ENCODE data around the gene ZSCAN5A. TPM values are rescaled to one million over a fixed set of nuclear protein-coding genes. Genes with fewer than 3 reads are reported as not detected.
"Not testable (repeated sequence)": the region's sequence is repeated elsewhere in the genome, so short reads cannot be mapped to it uniquely, and the experiment has no call there.

The ZSCAN5A gene
- total RNA-seq, 1 donor from 2014 or later: 13.4 TPM

DNA sequence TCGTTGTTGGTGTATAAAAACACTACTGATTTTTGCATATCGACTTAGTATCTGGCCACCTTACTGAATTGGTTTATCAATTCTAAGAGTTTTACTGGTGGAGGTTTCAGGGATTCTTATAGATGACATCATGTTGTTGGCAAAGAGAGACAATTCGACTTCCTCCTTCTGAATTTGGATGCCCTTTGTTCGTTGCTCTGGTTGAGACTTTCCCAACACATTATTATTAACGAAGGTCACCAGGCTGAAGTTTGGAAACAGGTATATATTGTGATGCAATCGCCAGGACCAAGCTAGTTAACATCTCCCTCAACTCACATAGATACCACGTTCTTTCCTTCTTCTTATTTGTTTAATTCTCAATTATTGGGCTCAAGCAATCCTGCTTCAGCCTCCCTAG lies 115.0 kb downstream of the ZSCAN5A start:
- Mint-ChIP-seq H3K27ac (no peak overlapping the region), H3K27me3 (peaks cover 12% of the 10 kb centered on the region), H3K9me3 (no peaks in the 10 kb centered on the region), H3K4me3 (no peak overlapping the region), H3K36me3 (no peaks in the 10 kb centered on the region), H3K4me1 (ENCODE audit: unreplicated experiment) (no peaks in the 10 kb centered on the region)
- DNase-seq (ENCODE audit: extremely low spot score, unreplicated experiment): no peak
- TF ChIP-seq, protein P1, sequence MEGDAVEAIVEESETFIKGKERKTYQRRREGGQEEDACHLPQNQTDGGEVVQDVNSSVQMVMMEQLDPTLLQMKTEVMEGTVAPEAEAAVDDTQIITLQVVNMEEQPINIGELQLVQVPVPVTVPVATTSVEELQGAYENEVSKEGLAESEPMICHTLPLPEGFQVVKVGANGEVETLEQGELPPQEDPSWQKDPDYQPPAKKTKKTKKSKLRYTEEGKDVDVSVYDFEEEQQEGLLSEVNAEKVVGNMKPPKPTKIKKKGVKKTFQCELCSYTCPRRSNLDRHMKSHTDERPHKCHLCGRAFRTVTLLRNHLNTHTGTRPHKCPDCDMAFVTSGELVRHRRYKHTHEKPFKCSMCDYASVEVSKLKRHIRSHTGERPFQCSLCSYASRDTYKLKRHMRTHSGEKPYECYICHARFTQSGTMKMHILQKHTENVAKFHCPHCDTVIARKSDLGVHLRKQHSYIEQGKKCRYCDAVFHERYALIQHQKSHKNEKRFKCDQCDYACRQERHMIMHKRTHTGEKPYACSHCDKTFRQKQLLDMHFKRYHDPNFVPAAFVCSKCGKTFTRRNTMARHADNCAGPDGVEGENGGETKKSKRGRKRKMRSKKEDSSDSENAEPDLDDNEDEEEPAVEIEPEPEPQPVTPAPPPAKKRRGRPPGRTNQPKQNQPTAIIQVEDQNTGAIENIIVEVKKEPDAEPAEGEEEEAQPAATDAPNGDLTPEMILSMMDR (conservative IDR thresholded peaks at IDR 0.05): no peak

DNA sequence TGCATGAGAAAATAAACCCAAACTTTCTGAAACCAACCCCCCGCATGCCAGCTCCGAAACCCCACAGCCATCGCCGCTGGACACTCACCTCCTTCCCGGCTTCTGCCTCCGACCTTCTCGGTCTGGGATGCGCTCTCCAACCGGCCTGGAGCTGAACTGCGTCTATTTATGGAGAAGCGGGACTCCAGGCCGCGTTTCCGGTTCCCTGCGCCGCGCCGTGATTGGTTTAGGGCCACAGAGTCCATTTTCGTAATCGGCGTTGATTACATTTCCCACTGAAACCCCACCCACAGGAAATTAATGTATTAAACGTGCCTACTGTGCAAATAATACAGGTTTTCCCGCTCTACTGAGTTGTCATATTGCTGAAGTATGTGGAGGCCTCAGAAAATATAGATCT lies 117.0 kb downstream of the ZSCAN5A start, which contains the start of gene ZSCAN5B:
Gene ZSCAN5B, minus strand, starts transcription at position 138 of the 400 bp plus-strand sequence. CDS start 4,731 bp downstream, outside the sequence.
- H3K27me3 Mint-ChIP-seq: peaks cover 12% of the 10 kb centered on the region
- H3K36me3 Mint-ChIP-seq; H3K9me3 Mint-ChIP-seq; DNase-seq (ENCODE audit: extremely low spot score, unreplicated experiment); H3K27ac Mint-ChIP-seq; H3K4me1 Mint-ChIP-seq (ENCODE audit: unreplicated experiment); H3K4me3 Mint-ChIP-seq: not testable (repeated sequence)

DNA sequence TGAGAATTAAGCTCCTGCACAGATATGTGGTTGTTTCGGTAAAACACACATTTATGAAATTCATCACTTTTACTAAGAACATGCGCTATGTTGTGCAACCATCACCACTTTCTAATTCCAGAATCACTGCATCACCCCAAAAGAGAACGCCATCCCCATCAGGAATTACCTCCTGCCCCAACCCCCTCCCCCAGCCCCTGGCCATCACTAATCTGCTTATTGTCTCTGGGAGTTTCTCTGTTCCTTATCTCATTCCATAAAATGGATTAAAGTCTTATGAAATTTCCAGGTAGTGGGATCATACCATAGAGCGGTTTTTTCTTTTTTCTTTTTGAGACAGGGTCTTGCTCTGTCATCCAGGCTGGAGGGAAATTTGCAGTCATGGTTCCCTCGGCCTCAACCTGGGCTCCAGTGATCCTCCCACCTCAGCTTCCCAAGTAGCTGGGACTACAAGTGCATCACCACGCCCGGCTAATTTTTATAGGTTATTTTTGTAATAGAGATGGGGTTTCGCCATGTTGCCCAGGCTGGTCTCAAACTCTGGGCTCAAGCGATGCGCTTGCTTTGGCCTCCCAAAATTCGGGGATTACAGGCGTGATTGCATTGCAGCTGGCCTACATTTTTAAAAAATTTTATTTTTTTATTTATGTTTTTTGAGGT lies 120.5 kb downstream of the ZSCAN5A start:
- DNase-seq (ENCODE audit: extremely low spot score, unreplicated experiment): no peak
- TF ChIP-seq, protein P1 (conservative IDR thresholded peaks at IDR 0.05): no peak
- H3K9me3 Mint-ChIP-seq: no peaks in the 10 kb centered on the region
- H3K36me3 Mint-ChIP-seq: no peaks in the 10 kb centered on the region
- no peak overlapping the region for H3K4me3 Mint-ChIP-seq
- H3K4me1 Mint-ChIP-seq (ENCODE audit: unreplicated experiment): no peaks in the 10 kb centered on the region
- no peaks in the 10 kb centered on the region for H3K27me3 Mint-ChIP-seq
- no peak overlapping the region for H3K27ac Mint-ChIP-seq

DNA sequence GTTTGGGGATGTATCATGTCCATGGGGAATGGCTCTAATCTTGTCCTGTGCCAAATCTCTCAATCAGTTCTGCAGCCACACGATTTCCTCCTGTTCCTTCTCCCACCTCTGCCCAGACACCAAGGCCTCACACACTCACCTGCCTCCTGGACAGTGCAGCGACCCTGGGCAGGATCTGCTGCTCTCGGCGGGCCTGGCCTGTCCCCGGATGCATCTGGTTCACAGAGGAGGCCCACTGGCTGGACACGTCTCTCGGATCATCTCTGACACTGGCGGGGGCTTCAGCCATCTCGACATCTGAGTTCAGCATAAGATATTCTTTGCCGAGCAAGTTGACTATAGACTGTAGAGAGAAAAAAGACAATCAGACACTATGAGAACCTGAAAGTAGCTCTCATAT lies 122.9 kb downstream of the ZSCAN5A start:
- H3K27me3 Mint-ChIP-seq: no peaks in the 10 kb centered on the region
- no peak for DNase-seq (ENCODE audit: extremely low spot score, unreplicated experiment)
- no peak overlapping the region for H3K27ac Mint-ChIP-seq
- TF ChIP-seq, protein P1 (conservative IDR thresholded peaks at IDR 0.05): no peak
- no peaks in the 10 kb centered on the region for H3K9me3 Mint-ChIP-seq
- no peaks in the 10 kb centered on the region for H3K36me3 Mint-ChIP-seq
- no peaks in the 10 kb centered on the region for H3K4me1 Mint-ChIP-seq (ENCODE audit: unreplicated experiment)
- H3K4me3 Mint-ChIP-seq: no peak overlapping the region

DNA sequence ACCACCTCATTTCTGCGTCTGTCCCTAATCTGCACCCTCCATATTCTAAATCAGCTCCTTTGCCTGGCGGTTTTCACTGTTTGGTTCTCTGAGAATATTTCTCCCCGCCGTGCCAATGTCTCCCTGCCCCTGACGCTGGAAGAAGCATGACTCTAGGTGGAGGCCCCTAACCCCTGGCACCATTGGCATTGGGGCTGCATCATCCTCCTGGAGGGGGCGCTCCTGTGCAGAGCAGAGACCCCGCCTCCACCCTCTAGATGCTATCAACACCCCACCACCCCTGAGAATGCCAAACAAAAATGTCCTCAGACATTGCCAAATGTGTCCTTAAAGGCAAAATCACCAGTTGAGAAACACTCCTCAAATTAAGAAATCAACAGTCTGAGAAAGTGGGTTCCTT lies 123.5 kb downstream of the ZSCAN5A start:
- Mint-ChIP-seq H3K9me3 (no peaks in the 10 kb centered on the region), H3K27ac (no peak overlapping the region), H3K4me3 (no peak overlapping the region), H3K36me3 (no peaks in the 10 kb centered on the region), H3K27me3 (no peaks in the 10 kb centered on the region), H3K4me1 (ENCODE audit: unreplicated experiment) (no peaks in the 10 kb centered on the region)
- TF ChIP-seq, protein P1 (conservative IDR thresholded peaks at IDR 0.05): no peak
- no peak for DNase-seq (ENCODE audit: extremely low spot score, unreplicated experiment)

DNA sequence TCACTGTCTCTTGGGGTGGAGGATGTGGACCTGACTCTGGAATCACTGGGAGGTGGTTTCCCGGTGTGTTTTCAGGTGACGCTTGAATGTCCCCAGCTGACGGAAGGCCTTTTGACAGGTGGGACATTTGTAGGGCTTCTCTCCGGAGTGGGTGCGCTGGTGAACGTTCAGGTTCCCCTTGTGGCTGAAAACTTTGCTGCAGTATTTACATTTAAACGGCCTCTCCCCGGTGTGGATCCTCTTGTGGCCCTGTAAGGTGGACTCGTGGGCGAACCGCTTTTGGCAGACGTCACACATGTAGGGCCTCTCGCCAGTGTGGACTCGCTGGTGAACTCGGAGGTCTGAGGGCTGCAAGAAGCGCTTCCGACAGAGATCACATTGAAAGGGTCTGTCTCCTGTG lies 124.9 kb downstream of the ZSCAN5A start:
- TF ChIP-seq, protein P1 (conservative IDR thresholded peaks at IDR 0.05): peak; percentile 28
- Mint-ChIP-seq H3K27ac (no peak overlapping the region), H3K4me3 (no peak overlapping the region), H3K4me1 (ENCODE audit: unreplicated experiment) (no peaks in the 10 kb centered on the region), H3K9me3 (no peaks in the 10 kb centered on the region), H3K27me3 (no peaks in the 10 kb centered on the region), H3K36me3 (no peaks in the 10 kb centered on the region)
- no peak for DNase-seq (ENCODE audit: extremely low spot score, unreplicated experiment)
